HG03139 (cell line): ENCODE data around the gene ITGA6.
"Not testable (repeated sequence)": the region's sequence is repeated elsewhere in the genome, so short reads cannot be mapped to it uniquely, and the experiment has no call there.

ENCODE experiments used
- ATAC-seq: cut with Tn5 transposase; IDR thresholded peaks from one replicate; pipeline ENCODE4 v1.9.1; 2021; ENCODE audit not compliant: unreplicated experiment

Gene ITGA6

DNA sequence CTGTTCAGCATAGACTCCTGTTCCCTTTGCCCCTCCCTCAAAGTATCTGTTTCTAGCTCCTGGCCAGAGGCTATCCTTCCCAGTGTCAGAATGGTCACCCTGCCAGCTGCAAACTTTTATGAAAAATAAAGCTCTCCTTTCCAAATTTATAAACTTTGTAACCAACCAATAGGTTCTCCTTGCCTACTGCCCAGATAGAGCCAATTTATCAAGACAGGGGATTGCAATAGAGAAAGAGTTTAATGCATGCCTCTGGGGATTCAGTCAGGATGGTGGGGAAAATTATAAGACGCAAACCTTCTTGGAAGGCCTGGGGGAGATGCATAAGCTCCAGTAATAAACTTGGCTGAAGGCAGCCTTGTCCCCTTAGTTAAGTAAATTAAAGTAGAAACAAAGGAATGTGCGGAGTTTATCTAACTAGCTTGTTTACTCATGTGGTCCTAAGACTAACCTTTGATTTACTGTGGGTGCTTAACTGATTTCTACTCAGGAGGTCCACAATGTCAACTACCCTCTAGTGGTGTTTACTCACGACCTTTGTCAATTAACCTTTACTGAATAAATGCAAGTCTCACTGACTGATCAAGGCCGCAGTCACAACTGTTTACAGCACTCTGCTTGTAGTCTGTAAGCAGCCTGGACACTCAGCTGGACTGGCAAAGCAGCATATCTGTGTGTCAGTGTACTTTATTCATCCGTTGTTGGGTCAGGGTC lies 85.6 kb downstream of the ITGA6 start:
- no peak for ATAC-seq

- ATAC-seq, result no peak
Measured at GRCh38 chr2:172513524-172513900, 86.1 kb downstream of the ITGA6 start.

GRCh38 chr2:172513935-172514586 lies 86.7 kb downstream of the ITGA6 start:
- no peak for ATAC-seq

DNA sequence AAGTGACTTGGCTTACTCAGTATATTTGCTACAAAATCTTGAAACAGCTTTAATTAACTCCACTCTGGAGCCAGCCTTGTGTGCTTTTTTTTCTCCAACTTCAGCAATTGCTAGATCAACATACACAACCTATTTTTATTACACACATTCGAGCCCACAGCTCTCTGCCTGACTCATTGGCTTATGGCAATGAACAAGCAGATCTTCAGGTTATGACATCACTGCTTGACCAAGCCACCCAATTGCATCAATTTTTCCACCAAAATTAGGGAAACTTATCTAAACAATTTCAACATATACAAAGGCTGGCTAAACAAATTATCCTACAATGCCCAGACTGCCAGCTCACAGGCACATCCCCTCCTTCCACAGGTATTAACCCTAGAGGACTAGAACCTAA lies 88.9 kb downstream of the ITGA6 start:
- no peak for ATAC-seq

- ATAC-seq, result no peak
Measured at GRCh38 chr2:172518995-172519394, 91.6 kb downstream of the ITGA6 start.

DNA sequence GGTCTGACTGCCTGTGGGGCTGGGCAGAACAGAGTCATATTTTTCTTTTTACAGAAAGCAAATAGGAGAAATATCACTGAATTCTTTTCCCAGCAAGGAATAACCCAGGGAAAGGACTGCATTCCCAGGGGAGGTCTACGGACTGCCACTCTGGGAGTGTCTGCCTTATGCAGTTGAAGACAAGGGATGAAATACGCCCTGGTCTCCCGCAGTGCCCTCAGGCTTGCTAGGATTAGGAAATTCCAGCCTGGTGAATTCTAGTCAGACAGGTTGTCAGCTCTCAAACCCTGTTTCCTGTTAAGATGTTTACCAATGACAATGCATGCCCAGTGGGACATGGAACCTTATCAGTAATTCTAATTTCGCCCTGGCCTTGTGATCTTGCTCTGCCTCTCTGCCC lies 98.2 kb downstream of the ITGA6 start:
- no peak for ATAC-seq

GRCh38 chr2:172531309-172531708 lies 103.9 kb downstream of the ITGA6 start:
- no peak for ATAC-seq

GRCh38 chr2:172532461-172532860 lies 105.1 kb downstream of the ITGA6 start:
- not testable (repeated sequence) for ATAC-seq

- ATAC-seq, result no peak
Measured at GRCh38 chr2:172533687-172534086, 106.3 kb downstream of the ITGA6 start.

- no peak for ATAC-seq
Measured at GRCh38 chr2:172535119-172535518, 107.7 kb downstream of the ITGA6 start.

- not testable (repeated sequence) for ATAC-seq
Measured at GRCh38 chr2:172537851-172538250, 110.5 kb downstream of the ITGA6 start.

GRCh38 chr2:172539767-172540166 lies 112.4 kb downstream of the ITGA6 start:
- ATAC-seq, result no peak

DNA sequence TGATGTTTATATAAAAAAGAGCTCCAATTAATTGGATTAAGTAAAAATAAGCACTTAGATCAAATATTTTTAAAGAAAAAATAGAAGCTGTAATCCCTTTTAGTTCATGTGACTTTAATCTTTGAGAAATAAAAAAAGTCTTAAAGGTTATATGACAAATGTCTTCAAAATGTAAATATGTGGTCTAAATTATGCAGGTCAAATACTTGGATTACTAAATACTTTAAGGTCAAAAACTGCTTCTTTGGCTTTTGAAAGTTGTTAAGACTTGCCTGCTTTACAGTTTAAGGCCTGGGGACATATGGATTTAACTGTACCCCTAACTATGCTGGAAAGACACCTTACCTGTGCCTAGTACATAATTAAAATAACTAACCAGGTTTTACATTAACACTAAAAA lies 113.0 kb downstream of the ITGA6 start:
- ATAC-seq, result no peak

- no peak for ATAC-seq
Measured at GRCh38 chr2:172545408-172546075, 118.2 kb downstream of the ITGA6 start.

DNA sequence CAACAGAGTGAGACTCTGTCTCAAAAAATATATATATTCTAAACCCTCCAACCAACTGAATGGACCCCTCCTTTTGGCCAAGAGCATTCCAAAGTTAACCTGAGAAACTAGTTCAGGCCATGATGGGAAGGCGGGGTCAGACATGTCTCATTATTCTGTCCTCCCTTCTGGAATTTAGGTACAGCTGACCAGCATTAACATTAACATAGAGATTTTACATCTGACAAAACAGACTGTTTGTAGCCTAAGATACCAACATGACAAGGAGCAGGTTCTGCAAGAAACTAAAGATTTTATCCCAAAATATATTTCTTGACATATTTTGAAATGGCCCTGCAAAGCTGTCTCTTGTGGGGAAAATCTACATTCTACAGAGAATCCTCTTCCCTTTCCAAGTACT lies 121.7 kb downstream of the ITGA6 start:
- no peak for ATAC-seq

DNA sequence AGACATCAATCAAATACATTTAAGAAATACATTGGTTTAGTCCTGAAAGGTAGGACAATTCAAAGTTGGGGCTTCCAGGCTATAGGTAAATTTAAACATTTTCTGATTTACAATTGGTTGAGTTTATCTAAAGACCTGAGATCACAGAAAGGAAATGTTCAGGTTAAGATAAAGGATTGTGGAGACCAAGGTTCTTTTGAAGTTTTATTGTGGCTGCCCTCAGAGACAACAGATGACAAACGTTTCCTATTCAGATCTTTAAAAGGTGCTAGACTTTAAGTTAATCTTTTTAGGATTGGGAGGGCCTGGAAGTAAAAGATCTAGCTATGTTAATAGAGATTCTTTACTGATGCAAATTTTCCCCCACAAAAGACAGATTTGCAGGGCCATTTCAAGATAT lies 122.4 kb downstream of the ITGA6 start:
- ATAC-seq, result not testable (repeated sequence)

DNA sequence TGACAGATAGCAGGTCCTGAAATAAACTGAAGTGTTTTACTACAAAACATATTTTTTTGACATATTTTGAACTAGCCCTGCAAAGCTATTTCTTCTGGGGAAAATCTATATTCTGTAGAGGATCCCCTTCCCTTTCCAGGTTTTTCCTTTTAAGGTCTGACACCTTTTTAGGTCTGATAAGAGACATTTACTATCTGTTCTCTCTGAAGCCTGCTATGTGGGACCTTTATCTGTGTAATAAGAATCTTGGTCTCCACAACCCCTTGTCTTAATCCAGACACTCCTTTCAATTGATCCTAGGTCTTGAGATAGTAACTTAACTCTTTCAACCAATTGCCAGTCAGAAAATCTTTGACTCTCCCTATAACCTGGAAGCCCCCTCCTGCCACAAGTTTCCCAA lies 123.0 kb downstream of the ITGA6 start:
- ATAC-seq, result no peak

- no peak for ATAC-seq
Measured at GRCh38 chr2:172551271-172551670, 123.9 kb downstream of the ITGA6 start.

GRCh38 chr2:172552547-172553291 lies 125.3 kb downstream of the ITGA6 start:
- ATAC-seq, result no peak

- ATAC-seq, result no peak
Measured at GRCh38 chr2:172554352-172555271, 127.2 kb downstream of the ITGA6 start.

DNA sequence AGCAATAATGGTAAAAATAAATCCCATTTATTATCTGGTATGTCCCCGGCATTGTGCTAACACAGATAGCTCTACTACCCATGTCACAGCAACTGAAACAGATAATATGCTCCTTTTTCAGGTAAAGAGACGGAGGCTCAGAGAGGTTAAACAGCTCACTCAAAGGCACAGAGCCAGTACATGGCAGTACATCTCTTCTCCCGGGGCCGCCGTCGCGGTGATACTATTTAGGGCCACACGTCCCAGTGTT lies 127.8 kb downstream of the ITGA6 start:
- no peak for ATAC-seq
